IMR-90 (cell line): ENCODE data around the gene PTH1R. TPM values are rescaled to one million over a fixed set of nuclear protein-coding genes. Genes with fewer than 3 reads are reported as not detected.

Experiments
- ATAC-seq: fragments of 200-7000 bp; cut with Tn5 transposase; 2 replicates; pipeline ENCODE4 v1.9.1; 2020; ENCODE audit warnings: low read depth, mild to moderate bottlenecking, moderate library complexity
- BruUV-seq: library from RNA; stranded (reverse); fragments of 400-500 nt; replicated peaks from 2 replicates; lab custom pipeline; 2021; lab: Mats Ljungman, UMichigan
- CTCF ChIA-PET: fragments of 300-600 bp; formaldehyde crosslinking; extraction: SDS; loops from one replicate; lab custom pipeline; 2021; ENCODE audit warnings: antibody characterized with exemption; lab: Yijun Ruan, JAX
- POLR2A ChIA-PET: fragments of 300-600 bp; sonication (Branson Sonifier 250); formaldehyde crosslinking; loops from one replicate; lab custom pipeline; 2022; ENCODE audit warnings: antibody characterized with exemption; ENCODE audit not compliant: unreplicated experiment; lab: Charles Lee
- DNase-seq: peaks from one replicate; pipeline ENCODE4 v3.0.0; 2013
- H2AFZ ChIP-seq: replicated peaks from 2 replicates; pipeline ENCODE3; 2013; ENCODE audit warnings: low read length, mild to moderate bottlenecking; ENCODE audit not compliant: poor library complexity
- H2AK5ac ChIP-seq: 2 replicates; pipeline ENCODE4 v1.6.1; 2013; ENCODE audit warnings: low read depth, low read length, inconsistent platforms
- H2AK9ac ChIP-seq: replicated peaks from 2 replicates; pipeline ENCODE3; 2013; ENCODE audit warnings: mild to moderate bottlenecking, low read depth, low read length, moderate library complexity; ENCODE audit not compliant: poor library complexity
- H2BK120ac ChIP-seq: 2 replicates; pipeline ENCODE4 v1.6.1; 2013; ENCODE audit warnings: low read depth, low read length, inconsistent platforms
- H2BK15ac ChIP-seq: 3 replicates; pipeline ENCODE4 v1.6.1; 2013; ENCODE audit warnings: low read depth, low read length, inconsistent platforms
- H2BK20ac ChIP-seq: 2 replicates; pipeline ENCODE4 v1.6.1; 2013; ENCODE audit warnings: low read depth, mild to moderate bottlenecking, inconsistent platforms, low read length, moderate library complexity
- H2BK5ac ChIP-seq: 2 replicates; pipeline ENCODE4 v1.6.1; 2013; ENCODE audit warnings: mild to moderate bottlenecking, low read depth, low read length, inconsistent platforms; ENCODE audit not compliant: poor library complexity, severe bottlenecking
- H3K14ac ChIP-seq: replicated peaks from 2 replicates; pipeline ENCODE4 v1.6.1; 2013; ENCODE audit warnings: low read depth, low read length, inconsistent platforms
- H3K18ac ChIP-seq: 2 replicates; pipeline ENCODE4 v1.6.1; 2013; ENCODE audit warnings: low read depth, low read length, control low read depth
- H3K23ac ChIP-seq: 2 replicates; pipeline ENCODE4 v1.6.1; 2013; ENCODE audit warnings: low read depth, low read length, inconsistent platforms
- H3K27ac ChIP-seq: 2 replicates; pipeline ENCODE4 v1.5.1; 2013; ENCODE audit warnings: mild to moderate bottlenecking, control low read depth, low read length; ENCODE audit not compliant: insufficient read depth
- H3K27me3 ChIP-seq: 2 replicates; pipeline ENCODE4 v1.6.1; 2013; ENCODE audit warnings: low read length; ENCODE audit not compliant: control insufficient read depth, insufficient read depth
- H3K36me3 ChIP-seq: 2 replicates; pipeline ENCODE4 v1.6.1; 2013; ENCODE audit warnings: low read length, mixed read lengths; ENCODE audit not compliant: control insufficient read depth, insufficient read depth
- H3K4ac ChIP-seq: 2 replicates; pipeline ENCODE4 v1.6.1; 2013; ENCODE audit warnings: low read depth, low read length, inconsistent platforms
- H3K4me1 ChIP-seq: 2 replicates; pipeline ENCODE4 v1.6.1; 2013; ENCODE audit warnings: low read length, mixed read lengths; ENCODE audit not compliant: control insufficient read depth, insufficient read depth
- H3K4me2 ChIP-seq: 2 replicates; pipeline ENCODE4 v1.6.1; 2013; ENCODE audit warnings: low read depth, mild to moderate bottlenecking, control low read depth, low read length, moderate library complexity
- H3K4me3 ChIP-seq: 2 replicates; pipeline ENCODE4 v1.5.1; 2013; ENCODE audit warnings: low read depth, mild to moderate bottlenecking, control low read depth, low read length, moderate library complexity; ENCODE audit not compliant: insufficient read depth
- H3K56ac ChIP-seq: 2 replicates; pipeline ENCODE4 v1.6.1; 2013; ENCODE audit warnings: low read length, inconsistent platforms; ENCODE audit not compliant: insufficient read depth; ENCODE audit errors: extremely low read depth
- H3K79me1 ChIP-seq, 2 experiments: 2 replicates each; pipeline ENCODE4 v1.6.1; 2013; ENCODE audit warnings: low read length in 2 of 2, inconsistent platforms in 1 of 2, low read depth in 1 of 2
- H3K9ac ChIP-seq: 2 replicates; pipeline ENCODE4 v1.6.1; 2013; ENCODE audit warnings: low read depth, low read length, control low read depth
- H3K9me1 ChIP-seq: 2 replicates; pipeline ENCODE4 v1.6.1; 2013; ENCODE audit warnings: low read length, inconsistent platforms; ENCODE audit not compliant: insufficient read depth
- H3K9me3 ChIP-seq: 2 replicates; pipeline ENCODE4 v1.6.1; 2013; ENCODE audit warnings: low read length; ENCODE audit not compliant: control insufficient read depth, insufficient read depth
- H4K20me1 ChIP-seq: 2 replicates; pipeline ENCODE4 v1.6.1; 2013; ENCODE audit warnings: low read length, inconsistent platforms; ENCODE audit not compliant: insufficient read depth
- H4K5ac ChIP-seq: 2 replicates; pipeline ENCODE4 v1.6.1; 2013; ENCODE audit warnings: mild to moderate bottlenecking, low read depth, low read length, control low read depth
- H4K8ac ChIP-seq, 2 experiments: 2 replicates each; pipeline ENCODE4 v1.6.1; 2013; ENCODE audit warnings: low read depth in 2 of 2, low read length in 2 of 2, control low read depth in 1 of 2, inconsistent platforms in 1 of 2
- H4K91ac ChIP-seq: 2 replicates; pipeline ENCODE4 v1.6.1; 2013; ENCODE audit warnings: low read depth, low read length, inconsistent platforms; ENCODE audit not compliant: insufficient read depth
- BHLHE40 ChIP-seq: fragments of 150-350 bp; IDR thresholded peaks from 2 replicates; pipeline ENCODE4 v1.6.1; 2016; ENCODE audit warnings: mild to moderate bottlenecking, low read depth, low read length
- CEBPB ChIP-seq: IDR thresholded peaks from 2 replicates; pipeline ENCODE4 v1.6.1; 2012; ENCODE audit warnings: low read depth, low read length, improper control_type of control experiment
- CHD1 ChIP-seq: IDR thresholded peaks from 2 replicates; pipeline ENCODE4 v1.6.1; 2012; ENCODE audit warnings: low read depth, low read length, improper control_type of control experiment
- MAZ ChIP-seq: IDR thresholded peaks from 2 replicates; pipeline ENCODE4 v1.6.1; 2012; ENCODE audit warnings: low read depth, mild to moderate bottlenecking, low read length, improper control_type of control experiment, moderate library complexity, borderline replicate concordance
- MXI1 ChIP-seq: IDR thresholded peaks from 2 replicates; pipeline ENCODE4 v1.6.1; 2012; ENCODE audit warnings: low read depth, mild to moderate bottlenecking, low read length, moderate library complexity, borderline replicate concordance
- NFE2L2 ChIP-seq: fragments of 150-350 bp; IDR thresholded peaks from 2 replicates; pipeline ENCODE4 v1.6.1; 2016; ENCODE audit warnings: low read depth, mild to moderate bottlenecking, low read length
- POLR2A ChIP-seq: IDR thresholded peaks from 2 replicates; pipeline ENCODE4 v1.6.1; 2012; ENCODE audit warnings: mild to moderate bottlenecking, low read depth, low read length
- RAD21 ChIP-seq: IDR thresholded peaks from 2 replicates; pipeline ENCODE4 v1.6.1; 2012; ENCODE audit warnings: low read length, improper control_type of control experiment
- RCOR1 ChIP-seq: IDR thresholded peaks from 2 replicates; pipeline ENCODE4 v1.6.1; 2012; ENCODE audit warnings: mild to moderate bottlenecking, low read length, improper control_type of control experiment; ENCODE audit not compliant: insufficient replicate concordance
- RFX5 ChIP-seq: IDR thresholded peaks from 2 replicates; pipeline ENCODE4 v1.8.0; 2012; ENCODE audit warnings: low read depth, mild to moderate bottlenecking, low read length, moderate library complexity
- SMC3 ChIP-seq: fragments of 150-350 bp; IDR thresholded peaks from 2 replicates; pipeline ENCODE4 v1.6.1; 2016; ENCODE audit warnings: low read depth, mild to moderate bottlenecking, antibody characterized with exemption, low read length, moderate library complexity
- WGBS, 2 experiments: methylation state at CpG; one replicate each; pipeline versions ENCODE4 v1.1.5 to v1.1.7; 2013; ENCODE audit warnings: missing lambda C conversion rate in 2 of 2; ENCODE audit not compliant: insufficient read length in 1 of 2; ENCODE audit errors: extremely low coverage in 2 of 2; 5-methylcytosine and 5-hydroxymethylcytosine counted together
- dilution Hi-C: fragments of 300-500 bp; cut with HindIII; formaldehyde crosslinking; loops from one replicate; pipeline ENCODE4 v1.14.3; 2018; ENCODE audit warnings: low sequenced_read_pairs; ENCODE audit not compliant: unreplicated experiment
- in situ Hi-C: fragments of 300-500 bp; cut with MboI; formaldehyde crosslinking; loops from 3 replicates; pipeline ENCODE4 v1.14.3; 2019; ENCODE audit warnings: low sequenced_read_pairs, inconsistent platforms, mixed read lengths
- intact Hi-C: fragments of 100-400 bp; cut with micrococcal nuclease; formaldehyde crosslinking; loops from 2 replicates; pipeline ENCODE4 v1.10.0; 2022
- polyA plus RNA-seq, 3 experiments: library from polyadenylated mRNA; depleted of rRNA; stranded (reverse); fragments of >200 nt; gene quantifications; 2 replicates each; pipeline ENCODE4 v1.2.3, GENCODE V29; 2012; ENCODE audit warnings: low replicate concordance in 1 of 3
- total RNA-seq: library from RNA; depleted of rRNA; stranded (reverse); fragments of >200 nt; gene quantifications from 2 replicates; pipeline ENCODE4 v1.2.3, GENCODE V29; 2012
- TF ChIP-seq, protein P1 (sequence below): fragments of 150-350 bp; IDR thresholded peaks from 2 replicates; pipeline ENCODE4 v1.6.1; 2017; ENCODE audit warnings: mild to moderate bottlenecking, antibody characterized with exemption, low read length, low read depth
- TF ChIP-seq, protein P2 (sequence below): fragments of 150-350 bp; IDR thresholded peaks from 2 replicates; pipeline ENCODE4 v1.6.1; 2016; ENCODE audit warnings: low read depth, mild to moderate bottlenecking, low read length, moderate library complexity, borderline replicate concordance
- TF ChIP-seq, protein P3 (sequence below): conservative IDR thresholded peaks from 2 replicates; pipeline ENCODE4 v1.5.1; 2012; ENCODE audit warnings: mild to moderate bottlenecking, low read depth, low read length, improper control_type of control experiment

The PTH1R gene
- total and polyA plus RNA-seq, 2 of the 4 experiments (the other 2 are of a cell fraction): 0.15 to 0.18 TPM

DNA sequence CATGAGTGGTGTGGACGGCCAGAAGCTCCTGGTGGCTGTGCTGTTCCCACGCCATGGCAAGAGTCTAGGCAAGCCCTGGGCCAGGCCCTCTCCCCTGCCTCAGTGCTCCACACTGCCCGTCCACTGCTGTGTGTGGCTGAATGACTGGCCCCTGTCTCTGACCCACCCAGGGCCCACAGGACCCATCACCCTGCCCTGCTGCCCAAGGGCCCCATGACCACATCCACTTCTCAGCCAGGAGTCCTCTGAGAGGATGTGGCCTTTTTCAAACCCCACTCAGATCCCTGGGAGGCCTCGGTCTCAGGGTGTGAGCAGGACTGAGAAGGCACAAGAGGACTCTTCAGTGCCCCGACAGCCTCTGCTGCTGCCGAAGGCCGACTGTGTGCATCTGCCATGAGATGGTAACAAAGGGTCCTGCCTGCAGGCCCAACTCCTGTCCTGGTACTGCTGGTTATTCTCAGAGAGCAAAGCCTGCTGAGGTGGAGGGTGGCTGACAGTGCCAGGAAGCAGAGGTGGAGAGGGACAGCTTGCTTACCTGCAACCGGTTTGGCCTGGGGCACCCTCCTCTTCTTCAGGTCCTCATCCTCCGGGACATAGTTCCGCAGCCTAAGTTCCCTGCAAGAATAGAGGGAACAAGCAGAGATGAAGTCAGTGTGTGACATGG, 47.5 kb downstream of the PTH1R start:
- Histone ChIP-seq H3K79me1 (peaks cover 21 to 60% of the 10 kb centered on the region in 2 experiments), H3K9ac (no peak overlapping the region), H3K4me1 (peaks cover under 1% of the 10 kb centered on the region; the same call in 1 of the 2 replicates), H3K18ac (no peak overlapping the region), H3K4me2 (no peak overlapping the region), H4K20me1 (peaks cover 26% of the 10 kb centered on the region), H2AK9ac (no peak overlapping the region), H3K36me3 (peaks cover 59% of the 10 kb centered on the region), H3K9me3 (no peaks in the 10 kb centered on the region), H3K27me3 (no peaks in the 10 kb centered on the region), H4K91ac (no peak overlapping the region), H2BK5ac (no peak overlapping the region), H4K8ac (no peak overlapping the region), H2BK15ac (no peak overlapping the region), H3K4me3 (no peak overlapping the region), H2AFZ (no peak overlapping the region), H2AK5ac (no peak overlapping the region), H3K9me1 (0 out of 2 replicates have a peak, but pooled peaks cover 3% of the 10 kb centered on the region), H3K14ac (no peak overlapping the region), H3K4ac (no peak overlapping the region), H2BK120ac (no peak overlapping the region), H3K56ac (no peak overlapping the region), H3K27ac (no peak overlapping the region), H2BK20ac (no peak overlapping the region), H3K23ac (no peak overlapping the region), H4K5ac (no peak overlapping the region)
- in situ Hi-C loops (no loop called here), intact Hi-C loops (no loop called here), dilution Hi-C loops (no loop called here)
- ChIA-PET CTCF (no interaction called here), POLR2A (no interaction called here)
- DNase-seq (no peak), ATAC-seq (no peak)
- 100% methylated on average over 2 of the region's 10 CpGs; no CpG with 5 or more reads in 1 of the 2 experiments for WGBS, 2 experiments
- TF ChIP-seq, protein P1, sequence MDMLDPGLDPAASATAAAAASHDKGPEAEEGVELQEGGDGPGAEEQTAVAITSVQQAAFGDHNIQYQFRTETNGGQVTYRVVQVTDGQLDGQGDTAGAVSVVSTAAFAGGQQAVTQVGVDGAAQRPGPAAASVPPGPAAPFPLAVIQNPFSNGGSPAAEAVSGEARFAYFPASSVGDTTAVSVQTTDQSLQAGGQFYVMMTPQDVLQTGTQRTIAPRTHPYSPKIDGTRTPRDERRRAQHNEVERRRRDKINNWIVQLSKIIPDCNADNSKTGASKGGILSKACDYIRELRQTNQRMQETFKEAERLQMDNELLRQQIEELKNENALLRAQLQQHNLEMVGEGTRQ: no peak
- TF ChIP-seq, protein P2, sequence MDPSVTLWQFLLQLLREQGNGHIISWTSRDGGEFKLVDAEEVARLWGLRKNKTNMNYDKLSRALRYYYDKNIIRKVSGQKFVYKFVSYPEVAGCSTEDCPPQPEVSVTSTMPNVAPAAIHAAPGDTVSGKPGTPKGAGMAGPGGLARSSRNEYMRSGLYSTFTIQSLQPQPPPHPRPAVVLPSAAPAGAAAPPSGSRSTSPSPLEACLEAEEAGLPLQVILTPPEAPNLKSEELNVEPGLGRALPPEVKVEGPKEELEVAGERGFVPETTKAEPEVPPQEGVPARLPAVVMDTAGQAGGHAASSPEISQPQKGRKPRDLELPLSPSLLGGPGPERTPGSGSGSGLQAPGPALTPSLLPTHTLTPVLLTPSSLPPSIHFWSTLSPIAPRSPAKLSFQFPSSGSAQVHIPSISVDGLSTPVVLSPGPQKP: no peak
- TF ChIP-seq BHLHE40 (no peak), CHD1 (no peak), RCOR1 (no peak), MAZ (no peak), CEBPB (no peak), RAD21 (no peak), MXI1 (no peak), POLR2A (no peak), RFX5 (no peak), SMC3 (no peak), NFE2L2 (no peak)
- TF ChIP-seq, protein P3, sequence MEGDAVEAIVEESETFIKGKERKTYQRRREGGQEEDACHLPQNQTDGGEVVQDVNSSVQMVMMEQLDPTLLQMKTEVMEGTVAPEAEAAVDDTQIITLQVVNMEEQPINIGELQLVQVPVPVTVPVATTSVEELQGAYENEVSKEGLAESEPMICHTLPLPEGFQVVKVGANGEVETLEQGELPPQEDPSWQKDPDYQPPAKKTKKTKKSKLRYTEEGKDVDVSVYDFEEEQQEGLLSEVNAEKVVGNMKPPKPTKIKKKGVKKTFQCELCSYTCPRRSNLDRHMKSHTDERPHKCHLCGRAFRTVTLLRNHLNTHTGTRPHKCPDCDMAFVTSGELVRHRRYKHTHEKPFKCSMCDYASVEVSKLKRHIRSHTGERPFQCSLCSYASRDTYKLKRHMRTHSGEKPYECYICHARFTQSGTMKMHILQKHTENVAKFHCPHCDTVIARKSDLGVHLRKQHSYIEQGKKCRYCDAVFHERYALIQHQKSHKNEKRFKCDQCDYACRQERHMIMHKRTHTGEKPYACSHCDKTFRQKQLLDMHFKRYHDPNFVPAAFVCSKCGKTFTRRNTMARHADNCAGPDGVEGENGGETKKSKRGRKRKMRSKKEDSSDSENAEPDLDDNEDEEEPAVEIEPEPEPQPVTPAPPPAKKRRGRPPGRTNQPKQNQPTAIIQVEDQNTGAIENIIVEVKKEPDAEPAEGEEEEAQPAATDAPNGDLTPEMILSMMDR: no peak
- BruUV-seq: no TSS peak
